Trophoblast cell (in vitro differentiated cells and primary cell): ENCODE results near the gene S100B.

ENCODE experiments used
- DNase-seq, 2 donors: peaks; one replicate each; pipeline ENCODE4 v3.0.0-alpha.2; 2016
- H2AFZ ChIP-seq: 2 replicates; pipeline ENCODE4 v1.6.1; 2013; ENCODE audit warnings: low read length, moderate library complexity, mild to moderate bottlenecking; ENCODE audit not compliant: insufficient read depth, poor library complexity
- H2AK5ac ChIP-seq: 2 replicates; pipeline ENCODE4 v1.6.1; 2013; ENCODE audit warnings: mild to moderate bottlenecking, low read length
- H2BK120ac ChIP-seq: 2 replicates; pipeline ENCODE4 v1.6.1; 2013; ENCODE audit warnings: low read length, mild to moderate bottlenecking, moderate library complexity; ENCODE audit not compliant: insufficient read depth, poor library complexity
- H2BK12ac ChIP-seq: 2 replicates; pipeline ENCODE4 v1.6.1; 2013; ENCODE audit warnings: mild to moderate bottlenecking, low read length, moderate library complexity
- H2BK5ac ChIP-seq: 2 replicates; pipeline ENCODE4 v1.6.1; 2013; ENCODE audit warnings: low read length, low read depth, moderate library complexity, mild to moderate bottlenecking; ENCODE audit not compliant: poor library complexity
- H3K14ac ChIP-seq: 2 replicates; pipeline ENCODE4 v1.6.1; 2013; ENCODE audit warnings: mild to moderate bottlenecking, low read length
- H3K18ac ChIP-seq: 2 replicates; pipeline ENCODE4 v1.6.1; 2013; ENCODE audit warnings: mild to moderate bottlenecking, low read length
- H3K23ac ChIP-seq: 2 replicates; pipeline ENCODE4 v1.6.1; 2013; ENCODE audit warnings: low read length
- H3K27ac ChIP-seq: 2 replicates; pipeline ENCODE4 v1.5.1; 2013; ENCODE audit warnings: low read depth, mild to moderate bottlenecking, inconsistent platforms, low read length, moderate library complexity
- H3K27me3 ChIP-seq: 2 replicates; pipeline ENCODE4 v1.6.1; 2013; ENCODE audit warnings: inconsistent platforms, mild to moderate bottlenecking, low read length, moderate library complexity; ENCODE audit not compliant: insufficient read depth
- H3K36me3 ChIP-seq, 2 experiments: 1 replicate in 1 of 2; 2 replicates in 1 of 2; pipeline ENCODE4 v1.6.1; 2013; ENCODE audit warnings: low read length in 2 of 2, mild to moderate bottlenecking in 2 of 2, moderate library complexity in 1 of 2; ENCODE audit not compliant: insufficient read depth in 2 of 2, control insufficient read depth in 1 of 2
- H3K4ac ChIP-seq: 2 replicates; pipeline ENCODE4 v1.6.1; 2013; ENCODE audit warnings: low read depth, mild to moderate bottlenecking, low read length, moderate library complexity
- H3K4me1 ChIP-seq, 2 experiments: 1 replicate in 1 of 2; 2 replicates in 1 of 2; pipeline ENCODE4 v1.6.1; 2013; ENCODE audit warnings: low read length in 2 of 2, mild to moderate bottlenecking in 2 of 2, moderate library complexity in 1 of 2; ENCODE audit not compliant: insufficient read depth in 2 of 2, control insufficient read depth in 1 of 2
- H3K4me2 ChIP-seq: 2 replicates; pipeline ENCODE4 v1.6.1; 2013; ENCODE audit warnings: inconsistent platforms, mild to moderate bottlenecking, low read length, moderate library complexity
- H3K4me3 ChIP-seq: 2 replicates; pipeline ENCODE4 v1.5.1; 2013; ENCODE audit warnings: mild to moderate bottlenecking, low read depth, low read length, inconsistent platforms
- H3K79me1 ChIP-seq: one replicate; pipeline ENCODE4 v1.6.1; 2013; ENCODE audit warnings: low read length
- H3K79me2 ChIP-seq: 2 replicates; pipeline ENCODE4 v1.6.1; 2013; ENCODE audit warnings: low read length, mild to moderate bottlenecking; ENCODE audit not compliant: control insufficient read depth, insufficient read depth, poor library complexity
- H3K9ac ChIP-seq: 2 replicates; pipeline ENCODE4 v1.6.1; 2013; ENCODE audit warnings: mild to moderate bottlenecking, low read length
- H3K9me3 ChIP-seq: 2 replicates; pipeline ENCODE4 v1.6.1; 2013; ENCODE audit warnings: low read depth, mild to moderate bottlenecking, control low read depth, inconsistent platforms, low read length; ENCODE audit not compliant: insufficient read depth
- H4K12ac ChIP-seq: 2 replicates; pipeline ENCODE4 v1.6.1; 2013; ENCODE audit warnings: low read depth, mild to moderate bottlenecking, low read length, moderate library complexity
- H4K8ac ChIP-seq: 2 replicates; pipeline ENCODE4 v1.6.1; 2013; ENCODE audit warnings: low read depth, mild to moderate bottlenecking, low read length, moderate library complexity
- H4K91ac ChIP-seq: one replicate; pipeline ENCODE4 v1.6.1; 2013; ENCODE audit warnings: low read depth, mild to moderate bottlenecking, low read length, moderate library complexity
- WGBS: extraction: QIAGEN DNeasy Blood & Tissue Kit; methylation state at CpG from one replicate; pipeline ENCODE4 v1.1.7; 2013; ENCODE audit warnings: missing lambda C conversion rate; ENCODE audit not compliant: insufficient read length, insufficient coverage; ENCODE audit errors: extremely low coverage; 5-methylcytosine and 5-hydroxymethylcytosine counted together

The S100B gene

DNA sequence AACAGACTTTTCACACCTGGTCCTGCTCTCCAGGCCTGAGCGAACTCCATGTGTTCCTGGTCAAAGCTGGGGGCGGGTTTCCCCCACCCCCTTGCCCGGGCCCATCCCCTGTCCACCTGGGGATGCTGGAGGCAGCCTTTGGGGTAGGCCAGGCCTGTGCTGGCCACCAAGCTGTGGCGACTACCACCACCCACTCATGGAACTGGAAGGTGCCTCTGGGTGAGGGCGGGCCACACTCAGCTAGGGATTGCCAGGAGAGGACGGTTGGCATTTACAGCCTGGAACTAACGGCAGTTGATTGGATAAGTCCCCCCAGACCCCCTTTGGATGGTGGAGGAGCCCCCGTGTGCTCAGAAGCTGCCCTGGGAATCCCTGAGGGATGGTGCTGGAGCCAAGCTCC, 7.9 kb downstream of the S100B start:
- H3K4me1 ChIP-seq: peaks cover 5 to 6% of the 10 kb centered on the region in 2 experiments
- H3K79me1 ChIP-seq: peaks cover 4% of the 10 kb centered on the region
- no peak overlapping the region for H3K4ac ChIP-seq
- no peak overlapping the region for H2AFZ ChIP-seq
- WGBS: no CpG with 5 or more reads among the region's 8 CpGs
- no peak overlapping the region for H3K4me2 ChIP-seq
- H4K12ac ChIP-seq: no peak overlapping the region
- H2BK5ac ChIP-seq: no peak overlapping the region
- no peaks in the 10 kb centered on the region for H3K27me3 ChIP-seq
- H4K8ac ChIP-seq: no peak overlapping the region
- no peak overlapping the region for H2BK12ac ChIP-seq
- peaks cover 21% of the 10 kb centered on the region for H3K9me3 ChIP-seq
- H4K91ac ChIP-seq: no peak overlapping the region
- no peak overlapping the region for H3K18ac ChIP-seq
- H3K79me2 ChIP-seq: peaks cover 1% of the 10 kb centered on the region
- no peak overlapping the region for H3K9ac ChIP-seq
- H3K36me3 ChIP-seq: no peaks in the 10 kb centered on the region
- no peak overlapping the region for H2AK5ac ChIP-seq
- H3K4me3 ChIP-seq: no peak overlapping the region
- H3K14ac ChIP-seq: no peak overlapping the region
- no peak overlapping the region for H3K23ac ChIP-seq
- DNase-seq: no peak
- H2BK120ac ChIP-seq: no peak overlapping the region
- H3K27ac ChIP-seq: no peak overlapping the region

DNA sequence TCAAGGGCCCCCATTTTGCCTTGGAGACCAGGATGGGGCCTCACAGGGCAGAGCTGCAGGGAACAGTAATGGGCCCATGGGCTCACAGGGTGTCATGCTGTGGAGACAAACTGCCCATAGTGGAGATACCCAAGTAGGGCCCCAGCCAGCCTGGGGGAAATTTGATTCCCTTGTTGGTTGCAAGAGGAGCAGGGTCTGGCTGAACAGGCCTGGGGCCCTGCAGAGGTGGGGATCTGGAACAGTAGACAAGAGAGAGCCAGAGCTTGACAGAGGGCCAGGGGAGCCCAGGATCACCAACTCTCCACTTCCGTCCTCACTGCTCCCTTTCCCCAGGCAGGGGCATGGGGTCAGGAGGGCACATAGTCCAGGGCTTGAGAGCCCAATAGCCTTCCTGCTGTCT, 8.7 kb downstream of the S100B start:
- Histone ChIP-seq H3K4me3 (no peak overlapping the region), H3K27me3 (no peaks in the 10 kb centered on the region), H2BK120ac (no peak overlapping the region), H3K36me3 (no peaks in the 10 kb centered on the region), H2AK5ac (no peak overlapping the region), H3K14ac (no peak overlapping the region), H3K4me2 (no peak overlapping the region), H2AFZ (no peak overlapping the region), H3K23ac (no peak overlapping the region), H3K9ac (no peak overlapping the region), H3K9me3 (peaks cover 21% of the 10 kb centered on the region), H3K79me2 (peaks cover 1% of the 10 kb centered on the region), H3K4ac (no peak overlapping the region), H3K18ac (no peak overlapping the region), H2BK5ac (no peak overlapping the region), H2BK12ac (no peak overlapping the region), H3K27ac (no peak overlapping the region), H4K91ac (no peak overlapping the region), H3K4me1 (peaks cover 5 to 6% of the 10 kb centered on the region in 2 experiments), H3K79me1 (peaks cover 4% of the 10 kb centered on the region), H4K12ac (no peak overlapping the region), H4K8ac (no peak overlapping the region)
- DNase-seq: no peak
- WGBS: no CpG with 5 or more reads among the region's 1 CpG

DNA sequence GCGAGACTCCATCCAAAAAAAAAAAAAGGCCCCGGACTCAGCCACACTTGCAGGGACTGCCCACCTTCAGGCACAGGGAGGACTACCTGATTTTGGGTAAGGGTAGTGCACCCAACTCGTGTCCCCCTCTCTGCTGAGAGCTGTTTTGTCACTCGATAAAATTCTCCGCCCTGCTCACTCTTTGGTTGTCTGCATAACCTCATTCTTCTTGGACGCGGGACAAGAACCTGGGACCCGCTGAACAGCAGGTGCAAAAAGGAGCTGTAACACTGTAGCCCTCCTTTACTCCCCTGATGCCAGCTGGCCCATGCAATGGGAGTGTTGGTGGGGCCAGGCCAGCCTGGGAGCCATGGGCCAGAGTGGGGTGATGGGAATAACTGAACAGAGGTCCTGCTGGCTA, 10.6 kb downstream of the S100B start:
- Histone ChIP-seq H3K4me3 (no peak overlapping the region), H4K12ac (no peak overlapping the region), H3K4me1 (peaks cover 5 to 6% of the 10 kb centered on the region in 2 experiments), H3K79me1 (peaks cover 4% of the 10 kb centered on the region), H3K14ac (no peak overlapping the region), H2BK120ac (no peak overlapping the region), H2AFZ (no peak overlapping the region), H3K79me2 (peaks cover 1% of the 10 kb centered on the region), H3K27me3 (no peaks in the 10 kb centered on the region), H2BK5ac (no peak overlapping the region), H3K9ac (no peak overlapping the region), H3K9me3 (peaks cover 21% of the 10 kb centered on the region), H3K18ac (no peak overlapping the region), H3K4ac (no peak overlapping the region), H2AK5ac (no peak overlapping the region), H3K4me2 (no peak overlapping the region), H3K23ac (no peak overlapping the region), H2BK12ac (no peak overlapping the region), H3K27ac (no peak overlapping the region), H4K91ac (no peak overlapping the region), H4K8ac (no peak overlapping the region), H3K36me3 (no peaks in the 10 kb centered on the region)
- DNase-seq: no peak
- no CpG with 5 or more reads among the region's 8 CpGs for WGBS

DNA sequence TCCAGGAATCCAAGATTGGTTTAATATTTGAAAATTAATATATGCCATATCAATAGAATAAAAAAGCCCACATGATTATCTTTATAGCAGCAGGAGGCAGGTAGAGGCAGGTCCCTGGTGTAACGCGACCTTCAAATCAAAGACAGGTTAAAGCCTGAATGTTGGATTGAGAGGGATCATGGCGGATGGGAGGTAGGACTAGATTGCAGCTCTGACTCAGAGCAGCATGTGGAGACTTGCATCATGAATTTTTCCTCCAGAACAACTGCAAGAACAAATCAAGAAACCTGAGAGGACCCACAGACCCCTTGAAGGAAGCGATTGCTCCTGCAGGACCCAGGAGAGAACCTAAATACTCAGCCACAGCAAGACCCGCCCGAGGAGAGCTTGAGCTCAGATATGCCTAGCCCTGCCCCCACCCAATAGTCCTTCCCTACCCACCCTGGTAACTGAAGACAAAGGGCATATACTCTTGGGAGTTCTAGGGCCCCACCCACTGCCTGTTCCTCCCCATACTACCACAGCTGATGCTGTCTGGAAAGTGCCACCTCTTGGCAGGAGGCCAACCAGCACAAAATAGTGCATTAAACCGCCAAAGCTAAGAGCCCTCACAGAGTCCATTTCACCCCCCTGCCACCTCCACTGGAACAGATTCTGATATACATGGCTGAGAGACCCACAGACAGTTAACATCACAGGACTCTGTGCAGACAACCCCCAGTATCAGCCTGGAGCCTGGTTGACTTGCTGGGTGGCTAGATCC, 19.5 kb downstream of the S100B start:
- no peaks in the 10 kb centered on the region for H3K79me2 ChIP-seq
- H4K91ac ChIP-seq: no peak overlapping the region
- no peak for DNase-seq
- H3K27me3 ChIP-seq: no peaks in the 10 kb centered on the region
- H3K9ac ChIP-seq: no peak overlapping the region
- peaks cover 9 to 10% of the 10 kb centered on the region in 2 experiments for H3K36me3 ChIP-seq
- no peak overlapping the region for H3K4me2 ChIP-seq
- H3K27ac ChIP-seq: no peak overlapping the region
- H3K18ac ChIP-seq: no peak overlapping the region
- no peak overlapping the region for H2BK12ac ChIP-seq
- H4K8ac ChIP-seq: no peak overlapping the region
- no peak overlapping the region for H2BK120ac ChIP-seq
- no peak overlapping the region for H3K23ac ChIP-seq
- H3K9me3 ChIP-seq: peaks cover 19% of the 10 kb centered on the region
- H3K4me3 ChIP-seq: no peak overlapping the region
- no peak overlapping the region for H2BK5ac ChIP-seq
- H3K4me1 ChIP-seq: no peaks in the 10 kb centered on the region
- WGBS: no CpG with 5 or more reads among the region's 7 CpGs
- H4K12ac ChIP-seq: no peak overlapping the region
- no peak overlapping the region for H3K4ac ChIP-seq
- no peaks in the 10 kb centered on the region for H3K79me1 ChIP-seq
- H3K14ac ChIP-seq: no peak overlapping the region
- no peak overlapping the region for H2AK5ac ChIP-seq
- H2AFZ ChIP-seq: no peak overlapping the region
